Dedifferentiated amniotic fluid mesenchymal stem cell (primary cell): ENCODE data around the gene TGFB1I1.
"Not testable (repeated sequence)": the region's sequence is repeated elsewhere in the genome, so short reads cannot be mapped to it uniquely, and the experiment has no call there.

Source experiments
- DNase-seq: peaks from one replicate; pipeline ENCODE4 v3.0.0-alpha.2; 2016; ENCODE audit errors: extremely low spot score

Gene TGFB1I1

GRCh38 chr16:31517800-31518402, 45.9 kb downstream of the TGFB1I1 start:
- DNase-seq: no peak

GRCh38 chr16:31519759-31520431, 47.9 kb downstream of the TGFB1I1 start:
- DNase-seq: no peak

GRCh38 chr16:31521368-31521767, 49.4 kb downstream of the TGFB1I1 start:
- no peak for DNase-seq

GRCh38 chr16:31522071-31522470, 50.1 kb downstream of the TGFB1I1 start:
- DNase-seq: no peak

- not testable (repeated sequence) for DNase-seq
Observed at GRCh38 chr16:31523768-31524167, 51.8 kb downstream of the TGFB1I1 start.

GRCh38 chr16:31525113-31525512, 53.2 kb downstream of the TGFB1I1 start:
- DNase-seq: no peak
